Large intestine (tissue), 1 donor: ENCODE measurements around the gene ACAP2. TPM values are rescaled to one million over a fixed set of nuclear protein-coding genes. Genes with fewer than 3 reads are reported as not detected.

Experiments
- polyA plus RNA-seq: library from polyadenylated mRNA; unstranded; fragments of 120-200 nt; gene quantifications from one replicate; pipeline ENCODE4 v1.2.1, GENCODE V29; 2013

ACAP2 gene
- polyA plus RNA-seq, 1 donor = 33.4 TPM

Other genes starting within 250 kb of the ACAP2 start
- 14.0 TPM for gene XXYLT1, start 171.9 kb downstream of the ACAP2 start, polyA plus RNA-seq
- 54.7 TPM for gene PPP1R2, start 100.3 kb upstream of the ACAP2 start, polyA plus RNA-seq
- gene APOD, start 140.9 kb upstream of the ACAP2 start, polyA plus RNA-seq = 12.6 TPM